Endothelial cell of umbilical vein (primary cell): Measurements from ENCODE around the gene CMTR1. TPM values are rescaled to one million over a fixed set of nuclear protein-coding genes. Genes with fewer than 3 reads are reported as not detected.

Source experiments
- BruUV-seq: library from RNA; stranded (reverse); fragments of 400-500 nt; replicated peaks from 2 replicates; lab custom pipeline; 2021; lab: Mats Ljungman, UMichigan
- CTCF ChIA-PET: fragments of 300-600, 350-600 bp; sonication (Branson Sonifier 250); formaldehyde crosslinking; loops from one replicate; lab custom pipeline; 2021; ENCODE audit warnings: antibody characterized with exemption, inconsistent platforms; lab: Charles Lee
- POLR2A ChIA-PET: fragments of 300-600, 350-600 bp; sonication (Branson Sonifier 250); formaldehyde crosslinking; loops from one replicate; lab custom pipeline; 2021; ENCODE audit warnings: antibody characterized with exemption, inconsistent platforms; lab: Charles Lee
- DNase-seq: peaks from one replicate; pipeline ENCODE4 v3.0.0-alpha.2; 2011; ENCODE audit warnings: low read depth, low spot score
- FAIRE-seq: peaks from 2 replicates; lab custom pipeline; 2011; peaks lifted over from hg19 to GRCh38; lab: Jason Lieb, UNC
- H2AFZ ChIP-seq: 2 replicates; pipeline ENCODE4 v1.6.0; 2012; ENCODE audit warnings: low read depth, low read length, control low read depth, inconsistent platforms
- H3K27ac ChIP-seq: 2 replicates; pipeline ENCODE4 v1.5.1; 2011; ENCODE audit warnings: low read depth, mild to moderate bottlenecking, control low read depth, low read length, moderate library complexity; ENCODE audit not compliant: insufficient read depth
- H3K27me3 ChIP-seq, 2 experiments: 2 replicates each; pipeline versions ENCODE4 v1.6.0 to v1.6.1; 2011; ENCODE audit warnings: low read length in 2 of 2, mixed read lengths in 1 of 2; ENCODE audit not compliant: control insufficient read depth in 2 of 2, insufficient read depth in 2 of 2
- H3K36me3 ChIP-seq, 2 experiments: 2 replicates in 1 of 2; 3 replicates in 1 of 2; pipeline ENCODE4 v1.5.1; 2011; ENCODE audit warnings: low read length in 2 of 2, mild to moderate bottlenecking in 1 of 2, moderate library complexity in 1 of 2; ENCODE audit not compliant: control insufficient read depth in 2 of 2, insufficient read depth in 2 of 2; ENCODE audit errors: extremely low read depth in 1 of 2
- H3K4me1 ChIP-seq: 3 replicates; pipeline ENCODE4 v1.5.1; 2011; ENCODE audit warnings: mild to moderate bottlenecking, low read length; ENCODE audit not compliant: control insufficient read depth, insufficient read depth; ENCODE audit errors: extremely low read depth
- H3K4me2 ChIP-seq: 2 replicates; pipeline ENCODE4 v1.6.1; 2011; ENCODE audit warnings: low read length, control low read depth, mixed read lengths; ENCODE audit not compliant: insufficient read depth
- H3K4me3 ChIP-seq, 3 experiments: fragments of 200-600 bp in 1 of 3; sonication (generic), shearing (Covaris generic) in 1 of 3; replicated peaks in 1 of 3; 2 replicates each; pipeline ENCODE4 v1.5.1; 2011 to 2016; ENCODE audit warnings: control low read depth in 3 of 3, low read length in 3 of 3, mild to moderate bottlenecking in 2 of 3, inconsistent platforms in 1 of 3, low read depth in 1 of 3, moderate library complexity in 1 of 3; ENCODE audit not compliant: insufficient read depth in 1 of 3
- H3K79me2 ChIP-seq: 2 replicates; pipeline ENCODE4 v1.6.0; 2012; ENCODE audit warnings: low read length, inconsistent platforms; ENCODE audit not compliant: control insufficient read depth, insufficient read depth
- H3K9ac ChIP-seq: replicated peaks from 2 replicates; pipeline ENCODE3; 2011; ENCODE audit warnings: low read length, control low read depth; ENCODE audit not compliant: insufficient read depth; ENCODE audit errors: extremely low read depth
- H3K9me1 ChIP-seq: replicated peaks from 3 replicates; pipeline ENCODE4 v1.6.0; 2011; ENCODE audit warnings: mild to moderate bottlenecking, low read length; ENCODE audit not compliant: control insufficient read depth, insufficient read depth; ENCODE audit errors: extremely low read depth
- H3K9me3 ChIP-seq: replicated peaks from 2 replicates; pipeline ENCODE4 v1.5.1; 2012; ENCODE audit warnings: low read length, inconsistent platforms; ENCODE audit not compliant: control insufficient read depth, insufficient read depth
- H4K20me1 ChIP-seq: replicated peaks from 2 replicates; pipeline ENCODE3; 2011; ENCODE audit warnings: mild to moderate bottlenecking, low read length; ENCODE audit not compliant: control insufficient read depth, insufficient read depth; ENCODE audit errors: extremely low read depth
- CTCF ChIP-seq, 2 donors: IDR thresholded peaks; 1 replicate in 1 of 2; 2 replicates in 1 of 2; pipeline ENCODE4 v1.5.1; 2011; ENCODE audit warnings: low read length in 2 of 2, mild to moderate bottlenecking in 2 of 2, moderate library complexity in 2 of 2, control low read depth in 1 of 2, inconsistent platforms in 1 of 2, low read depth in 1 of 2; ENCODE audit not compliant: insufficient read depth in 1 of 2; ENCODE audit errors: extremely low read depth in 1 of 2
- EZH2 ChIP-seq: IDR thresholded peaks from 2 replicates; pipeline ENCODE4 v1.6.1; 2012; ENCODE audit warnings: borderline replicate concordance, low read depth, mild to moderate bottlenecking, moderate library complexity, low read length, inconsistent platforms; ENCODE audit not compliant: severe bottlenecking
- FOS ChIP-seq: IDR thresholded peaks from 2 replicates; pipeline ENCODE4 v1.6.1; 2011; ENCODE audit warnings: mild to moderate bottlenecking, low read length, moderate library complexity, borderline replicate concordance; ENCODE audit not compliant: insufficient read depth
- GATA2 ChIP-seq: IDR thresholded peaks from 2 replicates; pipeline ENCODE4 v1.7.0; 2011; ENCODE audit warnings: low read depth, mild to moderate bottlenecking, moderate library complexity, mixed read lengths, low read length; ENCODE audit not compliant: insufficient read length, insufficient read depth
- JUN ChIP-seq: IDR thresholded peaks from 2 replicates; pipeline ENCODE4 v1.6.1; 2011; ENCODE audit warnings: borderline replicate concordance, low read depth; ENCODE audit not compliant: insufficient read length, insufficient read depth
- MAX ChIP-seq: IDR thresholded peaks from 2 replicates; pipeline ENCODE4 v1.6.1; 2011; ENCODE audit not compliant: insufficient read depth, insufficient read length
- MYC ChIP-seq: IDR thresholded peaks from one replicate; pipeline ENCODE4 v1.6.1; 2011; ENCODE audit warnings: mild to moderate bottlenecking, low read depth, low read length
- POLR2A ChIP-seq: IDR thresholded peaks from 2 replicates; pipeline ENCODE4 v1.6.1; 2012; ENCODE audit warnings: low read depth, mild to moderate bottlenecking, control low read depth, low read length
- POLR2AphosphoS5 ChIP-seq: IDR thresholded peaks from 2 replicates; pipeline ENCODE4 v1.6.1; 2012; ENCODE audit warnings: low read depth, mild to moderate bottlenecking, control low read depth, low read length, moderate library complexity; ENCODE audit not compliant: insufficient read depth
- dilution Hi-C: fragments of 300-500 bp; cut with MboI; formaldehyde crosslinking; loops from one replicate; pipeline ENCODE4 v1.15.0; 2019; ENCODE audit warnings: low sequenced_read_pairs; ENCODE audit not compliant: extremely low pct_ligation_motif_present
- intact Hi-C: fragments of 100-400 bp; cut with micrococcal nuclease; formaldehyde crosslinking; loops from one replicate; pipeline ENCODE4 v1.10.0; 2022
- polyA plus RNA-seq, 4 experiments: library from polyadenylated mRNA; depleted of rRNA in 3 of 4; stranded (reverse) in 3 of 4; unstranded in 1 of 4; fragments of >200 nt; gene quantifications; 2 replicates each; pipeline versions ENCODE4 v1.2.1 to v1.2.3, GENCODE V29; 2011 to 2012; ENCODE audit warnings: missing spikeins in 1 of 4
- total RNA-seq: library from RNA; stranded (reverse); gene quantifications from 2 replicates; pipeline ENCODE4 v1.2.3, GENCODE V29; 2021

Gene CMTR1
- total and polyA plus RNA-seq, 2 donors (not counting 3 experiments of a cell fraction or from before 2014, with no cell fraction given), result 19.5 to 38.0 TPM

GRCh38 chr6:37426945-37427510 lies 6.0 kb upstream of the CMTR1 start:
- DNase-seq (no peak), FAIRE-seq (no peak)
- Histone ChIP-seq H3K4me1 (no peaks in the 10 kb centered on the region), H3K27ac (no peak overlapping the region), H3K9me1 (no peaks in the 10 kb centered on the region), H3K9me3 (no peaks in the 10 kb centered on the region), H4K20me1 (no peaks in the 10 kb centered on the region), H3K36me3 (no peaks in the 10 kb centered on the region), H3K79me2 (no peaks in the 10 kb centered on the region), H2AFZ (no peak overlapping the region), H3K4me3 (no peak overlapping the region), H3K27me3 (peaks cover 4 to 24% of the 10 kb centered on the region in 2 experiments), H3K9ac (no peak overlapping the region), H3K4me2 (no peak overlapping the region)
- ChIA-PET POLR2A (no interaction called here), CTCF (no interaction called here)
- dilution Hi-C loops (no loop called here), intact Hi-C loops (no loop called here)
- TF ChIP-seq POLR2AphosphoS5 (no peak), MAX (no peak), CTCF (IDR thresholded peaks at IDR 0.05; ENCODE audit: extremely low read depth in 1 of 2, insufficient read depth in 1 of 2, low read depth in 1 of 2, low read length in 2 of 2) (no peak), EZH2 (no peak), GATA2 (no peak), POLR2A (no peak), JUN (no peak), MYC (no peak), FOS (no peak)
- no TSS peak for BruUV-seq
